GM20431 (cell line): ENCODE results near the gene TICRR.

Experiments
- in situ Hi-C: fragments of 300-500 bp; cut with MseI, MboI; formaldehyde crosslinking; loops from one replicate; pipeline ENCODE4 v1.15.0; 2020; ENCODE audit warnings: low sequenced_read_pairs; ENCODE audit not compliant: unreplicated experiment

TICRR gene

DNA sequence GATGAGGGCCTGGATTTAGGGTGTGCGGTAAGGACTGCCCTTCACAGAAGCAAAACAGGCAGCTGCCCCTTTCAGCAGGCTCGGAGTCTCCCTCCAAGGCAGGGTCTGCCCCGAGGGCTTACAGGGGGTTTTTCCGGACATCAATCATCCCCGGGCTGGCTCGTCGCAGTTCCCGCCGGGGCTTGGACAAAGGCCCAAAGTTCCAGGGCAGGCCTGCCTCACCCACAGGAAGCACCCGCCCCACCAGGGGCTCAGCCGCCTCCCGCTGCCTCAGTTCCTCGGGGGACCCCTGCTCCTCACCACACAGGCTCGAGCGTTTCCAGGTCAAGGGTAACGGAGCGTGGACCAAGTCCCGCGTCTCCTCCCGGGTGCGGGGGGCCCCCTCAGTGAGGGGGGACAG is 53.0 kb downstream of the TICRR start:
- in situ Hi-C loops = no loop called here

- in situ Hi-C loops = no loop called here
Observed at GRCh38 chr15:89628806-89629715, 53.8 kb downstream of the TICRR start.

DNA sequence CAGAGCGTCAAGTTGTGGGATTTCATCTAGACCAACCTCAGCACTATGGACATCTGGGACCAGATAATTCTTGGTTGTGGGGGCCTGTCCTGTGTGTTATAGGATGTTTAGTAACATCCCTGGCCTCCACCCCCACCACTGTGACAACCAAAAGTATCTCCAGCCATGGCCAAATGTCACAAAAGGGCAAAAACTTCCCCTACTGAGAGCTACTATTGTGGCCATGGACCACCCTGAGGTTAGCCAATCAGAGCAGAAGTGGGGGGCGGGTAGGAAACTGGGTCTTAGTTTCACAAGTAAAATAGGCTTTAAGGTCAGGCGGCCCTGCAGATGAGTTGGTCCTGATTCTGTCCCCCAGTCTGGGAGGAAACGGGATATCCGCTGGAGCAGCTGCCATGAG is 54.6 kb downstream of the TICRR start:
- in situ Hi-C loops = no loop called here

GRCh38 chr15:89630260-89630659 is 55.0 kb downstream of the TICRR start:
- in situ Hi-C loops = no loop called here

GRCh38 chr15:89630974-89631901 is 56.0 kb downstream of the TICRR start:
- in situ Hi-C loops = no loop called here

- in situ Hi-C loops = no loop called here
Observed at GRCh38 chr15:89631902-89632264, 56.6 kb downstream of the TICRR start.

GRCh38 chr15:89632563-89633430 is 57.5 kb downstream of the TICRR start:
- in situ Hi-C loops = no loop called here

DNA sequence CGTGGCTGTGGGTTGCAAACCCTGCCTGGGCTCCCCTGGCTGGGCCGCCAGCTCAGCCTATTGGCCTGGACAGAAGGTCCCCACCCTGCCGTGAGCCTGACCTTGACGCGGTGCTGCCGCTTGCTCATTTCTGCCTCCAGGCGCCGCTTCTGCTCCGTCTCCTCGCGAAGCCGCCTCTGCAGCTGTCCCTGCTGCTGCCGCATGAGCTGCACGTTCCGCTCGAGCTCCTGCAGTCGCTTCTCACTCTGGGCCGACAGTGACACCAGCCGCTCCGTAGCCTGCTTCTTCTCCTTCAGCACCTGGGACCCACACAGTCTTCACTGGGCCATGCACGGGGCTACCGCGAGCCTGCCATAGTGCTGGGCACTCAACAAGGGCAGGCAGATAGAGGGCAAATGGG is 58.3 kb downstream of the TICRR start:
- in situ Hi-C loops = no loop called here

GRCh38 chr15:89640245-89640644 is 65.0 kb downstream of the TICRR start:
- in situ Hi-C loops = no loop called here

- in situ Hi-C loops = no loop called here
Observed at GRCh38 chr15:89641053-89641452, 65.8 kb downstream of the TICRR start.

DNA sequence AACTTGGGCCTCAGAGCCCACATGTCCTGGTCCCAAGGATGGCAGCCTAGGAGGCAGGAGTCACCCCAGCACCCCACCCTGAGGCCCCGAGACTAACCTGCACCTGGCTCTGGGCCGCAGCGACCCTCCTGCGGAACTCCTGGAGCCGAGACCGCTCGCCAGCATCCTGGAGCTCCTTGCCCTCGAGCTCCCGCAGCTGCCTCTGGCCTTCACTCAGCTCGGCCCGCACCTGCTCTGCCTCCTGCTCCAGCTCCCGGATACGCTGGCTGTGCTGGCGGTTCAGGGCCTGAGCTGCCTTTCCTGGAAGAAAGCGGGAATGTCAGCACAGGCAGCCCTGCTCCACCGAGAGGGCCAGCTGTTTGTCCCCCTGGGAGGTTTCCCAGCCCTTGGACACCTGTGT is 66.8 kb downstream of the TICRR start:
- in situ Hi-C loops = no loop called here

- in situ Hi-C loops = no loop called here
Observed at GRCh38 chr15:89645680-89646079, 70.4 kb downstream of the TICRR start.

- in situ Hi-C loops = no loop called here
Observed at GRCh38 chr15:89646416-89647141, 71.3 kb downstream of the TICRR start.

- in situ Hi-C loops = no loop called here
Observed at GRCh38 chr15:89647191-89647851, 72.1 kb downstream of the TICRR start.

DNA sequence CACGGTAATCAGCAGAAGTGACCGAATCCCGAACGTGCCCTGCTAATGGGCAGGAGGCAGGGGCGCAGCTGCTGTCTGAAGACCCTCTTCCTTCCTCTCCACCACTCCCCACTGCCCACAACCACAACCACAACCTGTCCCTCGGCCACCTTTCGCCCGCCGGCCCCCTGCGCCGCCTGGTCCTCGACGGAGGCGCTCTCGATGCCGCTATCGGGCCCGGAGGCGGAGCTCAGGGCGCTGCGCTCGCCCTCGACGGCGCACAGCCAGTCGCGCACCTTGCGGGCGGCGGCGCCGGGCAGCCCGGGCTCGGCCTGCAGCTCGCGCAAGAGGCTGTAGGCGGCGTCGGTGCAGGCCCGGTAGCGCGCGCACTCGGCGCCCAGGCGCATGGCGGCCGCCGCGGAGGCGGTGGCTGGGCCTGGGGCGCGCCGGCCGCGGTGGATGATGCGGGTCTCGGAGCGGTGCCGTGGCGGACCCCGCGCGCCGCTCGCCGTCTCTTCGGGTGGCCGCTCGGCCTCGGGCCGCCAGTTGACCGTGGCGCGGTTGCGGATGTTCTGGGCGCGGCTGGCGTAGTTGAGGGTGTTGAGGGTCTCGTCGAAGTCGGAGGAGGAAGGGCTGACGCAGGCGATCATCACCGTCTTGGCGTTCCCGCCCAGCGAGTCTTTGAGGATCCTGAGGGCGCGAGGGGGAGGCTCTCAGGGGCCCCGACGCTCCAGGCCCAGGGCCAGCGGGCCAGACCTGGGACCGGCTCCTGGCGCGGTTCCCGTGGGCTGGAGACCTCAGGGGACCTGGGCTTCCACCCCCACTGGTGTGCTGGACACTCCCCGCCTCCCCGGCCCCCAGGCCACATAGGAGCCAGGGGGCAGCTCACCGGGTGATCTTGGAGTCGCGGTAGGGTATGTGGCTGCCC is 73.1 kb downstream of the TICRR start:
- in situ Hi-C loops = no loop called here

DNA sequence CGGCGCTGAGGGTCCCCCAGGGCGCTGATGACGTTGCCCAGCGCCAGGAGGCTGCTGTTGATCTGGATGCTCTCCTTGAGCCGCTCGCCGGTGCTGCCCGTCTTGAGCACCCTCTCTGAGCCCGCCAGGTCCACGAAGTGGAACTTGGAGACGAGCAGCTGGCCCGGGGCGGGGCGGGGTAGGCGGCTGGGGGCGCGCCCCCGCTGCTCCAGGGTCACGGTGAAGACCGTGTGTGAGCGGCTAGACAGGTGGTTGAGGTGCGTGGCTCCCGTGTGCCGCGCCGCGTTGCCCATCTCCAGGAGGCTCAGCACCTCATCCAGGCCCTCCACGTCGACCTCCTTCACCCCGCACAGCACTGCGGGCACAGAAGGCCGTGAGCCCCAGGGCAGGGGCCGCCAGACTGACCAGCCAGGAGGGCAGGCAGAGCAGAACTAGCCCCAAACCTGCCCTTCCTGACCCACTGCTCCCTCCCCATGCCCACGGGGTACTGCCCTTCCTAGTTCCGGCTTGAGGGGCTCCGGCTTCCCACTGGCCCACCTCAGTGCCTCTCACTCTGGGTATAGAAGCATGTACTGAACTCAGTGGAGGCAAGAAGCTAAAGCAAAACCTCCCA is 73.8 kb downstream of the TICRR start:
- in situ Hi-C loops = no loop called here

GRCh38 chr15:89649716-89650115 is 74.4 kb downstream of the TICRR start:
- in situ Hi-C loops = no loop called here

GRCh38 chr15:89652131-89652530 is 76.9 kb downstream of the TICRR start:
- in situ Hi-C loops = no loop called here
